Breast epithelium (tissue), 4 donors: ENCODE measurements around the gene TRAF3IP1. TPM values are rescaled to one million over a fixed set of nuclear protein-coding genes. Genes with fewer than 3 reads are reported as not detected.

Source experiments
- DNase-seq, 2 donors: peaks; one replicate each; pipeline ENCODE4 v3.0.0-alpha.2; 2019; ENCODE audit warnings: low spot score in 2 of 2
- H3K27ac ChIP-seq, 2 donors: fragments of 200-600 bp; sonication (generic) in 1 of 2; one replicate each; pipeline ENCODE4 v1.5.1; 2016 to 2019; ENCODE audit warnings: mild to moderate bottlenecking in 1 of 2
- H3K27me3 ChIP-seq, 2 donors: fragments of 200-600 bp; sonication (generic) in 1 of 2; one replicate each; pipeline versions ENCODE4 v1.5.1 to v1.6.0; 2017 to 2019; ENCODE audit warnings: control low read depth in 1 of 2, mild to moderate bottlenecking in 1 of 2
- H3K36me3 ChIP-seq: fragments of 200-600 bp; one replicate; pipeline ENCODE4 v1.5.1; 2019
- H3K4me1 ChIP-seq, 2 donors: fragments of 200-600 bp; sonication (generic); one replicate each; pipeline ENCODE4 v1.5.1; 2016 to 2019; ENCODE audit warnings: control low read depth in 1 of 2
- H3K4me3 ChIP-seq, 3 donors: fragments of 200-600 bp; sonication (generic); 1 replicate in 2 of 3; 2 replicates in 1 of 3; pipeline ENCODE4 v1.5.1; 2016 to 2019; ENCODE audit warnings: mild to moderate bottlenecking in 3 of 3, moderate library complexity in 2 of 3
- H3K9me3 ChIP-seq, 2 donors: fragments of 200-600 bp; sonication (generic) in 1 of 2; one replicate each; pipeline ENCODE4 v1.5.1; 2016 to 2019; ENCODE audit warnings: control low read depth in 1 of 2
- CTCF ChIP-seq, 3 donors: fragments of 450-650 bp; IDR thresholded peaks; one replicate each; pipeline ENCODE4 v1.5.1; 2016 to 2017; ENCODE audit warnings: antibody characterized with exemption in 3 of 3, mild to moderate bottlenecking in 3 of 3, moderate library complexity in 3 of 3
- POLR2A ChIP-seq: fragments of 450-650 bp; IDR thresholded peaks from one replicate; pipeline ENCODE4 v1.6.1; 2016; ENCODE audit warnings: antibody characterized with exemption, mild to moderate bottlenecking, moderate library complexity
- POLR2AphosphoS5 ChIP-seq, 3 donors: sonication (generic); formaldehyde crosslinking; IDR thresholded peaks; one replicate each; pipeline ENCODE4 v1.6.1; 2017; ENCODE audit warnings: antibody characterized with exemption in 3 of 3
- intact Hi-C: fragments of 100-400 bp; cut with DNase I; formaldehyde crosslinking; loops from one replicate; pipeline ENCODE4 v1.15.1; 2023; ENCODE audit warnings: low total_unique reads
- total RNA-seq, 3 donors: library from RNA; depleted of rRNA; stranded (reverse); fragments of >200 nt; gene quantifications; one replicate each; pipeline ENCODE4 v1.1.0, GENCODE V29; 2016

Gene TRAF3IP1
- total RNA-seq, 3 donors from 2014 or later = 12.1 to 20.6 (median 15.7) TPM

GRCh38 chr2:238286095-238286494 lies 34.2 kb upstream of the TRAF3IP1 start:
- Histone ChIP-seq H3K36me3 (no peaks in the 10 kb centered on the region), H3K4me1 (peaks cover 19 to 35% of the 10 kb centered on the region in 2 donors), H3K27me3 (no peaks in the 10 kb centered on the region), H3K9me3 (no peaks in the 10 kb centered on the region), H3K4me3 (peak overlapping the region in 2 of 3 donors; percentile 83 to 86), H3K27ac (peak overlapping the region; percentile 97 to 99)
- intact Hi-C loops = no loop called here
- TF ChIP-seq CTCF (IDR thresholded peaks at IDR 0.05) (no peak), POLR2A (no peak), POLR2AphosphoS5 (IDR thresholded peaks at IDR 0.05) (no peak)
- DNase-seq = no peak

- TF ChIP-seq POLR2A (peak; percentile 36), CTCF (IDR thresholded peaks at IDR 0.05) (peak; percentile 18 to 62 (median 57)), POLR2AphosphoS5 (IDR thresholded peaks at IDR 0.05) (peak; percentile 29 to 72 (median 41))
- H3K4me1 ChIP-seq = peaks cover 19 to 33% of the 10 kb centered on the region in 2 donors
- H3K4me3 ChIP-seq = peak overlapping the region in 2 of 3 donors; percentile 83 to 86
- no peaks in the 10 kb centered on the region for H3K9me3 ChIP-seq
- no peaks in the 10 kb centered on the region for H3K27me3 ChIP-seq
- no peaks in the 10 kb centered on the region for H3K36me3 ChIP-seq
- H3K27ac ChIP-seq = peak overlapping the region; percentile 97 to 99
- intact Hi-C loops = no loop called here
- DNase-seq = peak; percentile 80 to 94
Observed at GRCh38 chr2:238286551-238286950, 33.8 kb upstream of the TRAF3IP1 start.

GRCh38 chr2:238286987-238287736 lies 33.2 kb upstream of the TRAF3IP1 start:
- H3K36me3 ChIP-seq = no peaks in the 10 kb centered on the region
- peak in 1 of 2 donors; percentile 65 for DNase-seq

GRCh38 chr2:238287737-238288649 lies 32.3 kb upstream of the TRAF3IP1 start, which contains the start of gene PER2:
PER2 (minus strand) TSS chr2:238288610; CDS start chr2:238277936, 10,674 bp downstream.
- peak; percentile 73 to 90 for DNase-seq
- peak within 1 kb of the TSS; percentile 83 to 86 (median 86) for H3K4me3 ChIP-seq
- peaks cover 17 to 28% of the 10 kb centered on the region in 2 donors for H3K4me1 ChIP-seq
- no peaks in the 10 kb centered on the region for H3K9me3 ChIP-seq
- intact Hi-C loops = no loop called here
- peak within 1 kb of the TSS; percentile 97 to 99 for H3K27ac ChIP-seq
- H3K27me3 ChIP-seq = no peaks in the 10 kb centered on the region
- H3K36me3 ChIP-seq = no peaks in the 10 kb centered on the region
- TF ChIP-seq POLR2AphosphoS5 (IDR thresholded peaks at IDR 0.05) = peak; percentile 23 to 84 (median 48)
- peak in 1 of 3 donors; percentile 31 for TF ChIP-seq CTCF (IDR thresholded peaks at IDR 0.05)
- TF ChIP-seq POLR2A = no peak

More at GRCh38 chr2:238286987-238287736, 33.2 kb upstream of the TRAF3IP1 start:
- no peaks in the 10 kb centered on the region for H3K27me3 ChIP-seq
- TF ChIP-seq POLR2A = no peak
- no peak for TF ChIP-seq CTCF (IDR thresholded peaks at IDR 0.05)
- no peak for TF ChIP-seq POLR2AphosphoS5 (IDR thresholded peaks at IDR 0.05)
- no peaks in the 10 kb centered on the region for H3K9me3 ChIP-seq
- H3K27ac ChIP-seq = peak overlapping the region; percentile 97 to 99
- peak overlapping the region; percentile 83 to 86 (median 86) for H3K4me3 ChIP-seq
- H3K4me1 ChIP-seq = peaks cover 19 to 30% of the 10 kb centered on the region in 2 donors
- intact Hi-C loops = no loop called here
